DMS 273 treated with DMSO at 0.1 percent for 48 hours (cell line): Measurements from ENCODE around the gene CHST9.
"Not testable (repeated sequence)": the region's sequence is repeated elsewhere in the genome, so short reads cannot be mapped to it uniquely, and the experiment has no call there.

ENCODE experiments used
- DNase-seq: peaks from one replicate; lab custom pipeline; 2025; lab: John Stamatoyannopoulos, UW

Gene CHST9

GRCh38 chr18:27171993-27172392 lies 13.1 kb downstream of the CHST9 start:
- no peak for DNase-seq

- no peak for DNase-seq
Measured at GRCh38 chr18:27165412-27165811, 19.7 kb downstream of the CHST9 start.

DNA sequence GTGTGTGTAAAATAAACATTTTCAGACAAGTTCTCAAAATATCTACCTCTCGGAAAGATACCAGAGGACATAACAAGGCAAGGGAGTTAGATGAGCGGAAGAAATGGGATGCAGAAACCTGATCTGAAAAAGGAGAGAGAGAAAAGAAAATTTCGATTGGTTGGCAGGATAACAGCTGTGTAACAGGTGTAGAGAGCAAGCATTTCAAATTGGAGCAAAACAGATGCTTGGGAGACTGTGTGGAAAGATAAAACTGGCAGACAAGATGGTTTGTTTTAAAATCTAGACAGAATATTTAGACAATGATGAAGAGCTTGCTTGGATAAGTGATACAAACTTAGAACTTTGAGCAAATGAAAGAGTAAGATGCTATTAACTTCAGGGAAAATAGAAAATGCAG lies 20.2 kb downstream of the CHST9 start:
- no peak for DNase-seq

- DNase-seq: not testable (repeated sequence)
Measured at GRCh38 chr18:27163197-27163716, 21.9 kb downstream of the CHST9 start.

DNA sequence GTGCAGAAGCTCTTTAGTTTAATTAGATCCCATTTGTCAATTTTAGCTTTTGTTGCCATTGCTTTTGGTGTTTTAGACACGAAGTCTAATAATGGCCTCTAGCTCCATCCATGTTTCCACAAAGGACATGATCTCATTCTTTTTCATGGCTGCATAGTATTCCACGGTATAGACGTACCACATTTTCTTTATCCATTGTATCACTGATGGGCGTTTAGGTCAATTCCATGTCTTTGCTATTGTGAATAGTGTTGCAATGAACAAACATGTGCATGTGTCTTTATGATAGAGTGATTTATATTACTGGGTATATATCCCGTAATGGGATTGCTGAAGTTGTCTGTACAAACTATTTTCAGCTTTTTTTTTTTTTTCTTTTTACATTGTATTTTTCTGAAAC lies 35.9 kb downstream of the CHST9 start:
- not testable (repeated sequence) for DNase-seq

GRCh38 chr18:27144672-27145071 lies 40.4 kb downstream of the CHST9 start:
- DNase-seq: no peak

DNA sequence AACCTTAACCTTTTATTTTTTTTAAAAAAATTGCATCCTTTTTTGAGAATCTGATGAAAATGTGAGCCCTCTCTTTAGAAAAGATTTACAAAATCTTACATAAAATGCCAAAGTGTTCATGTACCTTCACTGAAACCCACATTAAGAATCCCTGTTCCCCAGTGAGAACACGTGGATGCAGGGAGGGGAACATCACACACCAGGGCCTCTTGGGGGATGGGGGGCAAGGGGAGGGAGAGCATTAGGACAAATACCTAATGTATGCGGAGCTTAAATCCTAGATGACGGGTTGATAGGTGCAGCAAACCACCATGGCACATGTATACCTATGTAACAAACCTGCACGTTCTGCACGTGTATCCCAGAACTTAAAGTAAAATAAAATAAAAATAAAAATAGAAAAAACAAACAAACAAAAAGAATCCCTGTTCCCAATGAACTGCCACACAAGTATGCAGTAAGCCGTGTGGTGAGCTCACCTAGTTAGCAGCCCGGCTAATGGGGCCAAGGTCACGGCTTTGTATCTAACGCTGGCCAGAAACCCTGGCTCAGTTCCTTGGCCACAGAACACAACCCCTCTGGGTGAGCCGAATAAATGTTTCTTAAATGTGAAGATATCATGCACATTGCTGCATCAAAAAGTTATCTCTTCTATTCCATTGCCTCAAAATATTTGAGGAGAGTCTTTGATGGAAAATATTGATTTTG lies 41.4 kb downstream of the CHST9 start:
- no peak for DNase-seq

DNA sequence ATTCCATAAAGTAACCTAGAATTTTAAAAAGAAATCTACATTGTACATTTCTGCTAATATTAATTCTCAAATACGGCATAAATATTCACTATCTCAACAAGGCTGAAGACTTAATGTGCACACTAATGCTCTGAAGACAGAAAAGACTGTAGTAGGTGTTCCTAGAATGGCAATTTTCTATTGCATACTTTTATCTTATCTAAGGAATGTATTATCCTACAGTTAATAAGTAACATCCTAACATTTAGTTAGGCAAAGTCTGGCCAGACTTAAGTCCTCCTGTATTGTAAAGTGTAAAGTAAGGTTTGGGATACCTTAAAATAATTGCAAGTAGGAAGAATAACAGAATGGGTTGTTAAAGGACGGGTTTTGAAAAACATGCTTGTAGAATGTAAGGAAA lies 42.2 kb downstream of the CHST9 start:
- DNase-seq: no peak

DNA sequence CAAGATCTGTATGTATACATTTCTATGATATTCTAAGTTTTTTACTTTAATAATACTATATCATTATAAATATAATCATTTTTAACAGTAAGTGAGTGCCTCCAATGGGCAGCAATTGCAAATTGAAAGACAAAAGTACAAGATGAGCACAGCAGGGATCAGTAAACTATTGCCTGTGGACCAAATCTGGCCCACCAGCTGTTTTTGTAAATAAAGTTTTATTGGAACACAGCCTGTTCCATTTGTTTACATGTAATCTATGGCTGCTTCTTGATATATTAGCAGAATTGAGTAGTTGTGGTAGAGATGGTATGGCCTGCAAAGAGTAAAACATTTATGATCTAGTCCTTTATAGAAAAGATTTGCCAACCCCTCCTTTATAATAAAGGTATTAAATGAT lies 43.2 kb downstream of the CHST9 start:
- DNase-seq: no peak

DNA sequence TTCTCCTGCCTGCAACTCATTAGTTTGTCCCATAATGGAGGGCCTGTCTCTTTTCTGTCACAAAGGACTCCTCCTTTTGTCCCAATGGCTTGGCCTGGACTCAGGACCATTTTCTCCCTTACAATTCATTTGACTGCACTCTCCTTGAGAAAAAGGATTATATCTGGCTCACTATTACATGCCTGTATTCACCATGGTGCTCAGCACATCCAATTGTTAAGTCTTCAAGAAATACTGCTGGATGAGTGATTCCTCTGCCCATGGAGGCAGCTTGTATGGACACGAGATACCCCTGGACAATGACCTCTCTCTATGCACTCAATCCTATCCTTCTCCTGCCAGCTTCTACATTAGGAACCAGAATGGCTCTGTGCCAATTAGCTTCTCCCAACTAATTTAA lies 47.0 kb downstream of the CHST9 start:
- no peak for DNase-seq

- no peak for DNase-seq
Measured at GRCh38 chr18:27136208-27136535, 48.9 kb downstream of the CHST9 start.

- no peak for DNase-seq
Measured at GRCh38 chr18:27135504-27136207, 49.5 kb downstream of the CHST9 start.

- DNase-seq: no peak
Measured at GRCh38 chr18:27130065-27130630, 55.0 kb downstream of the CHST9 start.

DNA sequence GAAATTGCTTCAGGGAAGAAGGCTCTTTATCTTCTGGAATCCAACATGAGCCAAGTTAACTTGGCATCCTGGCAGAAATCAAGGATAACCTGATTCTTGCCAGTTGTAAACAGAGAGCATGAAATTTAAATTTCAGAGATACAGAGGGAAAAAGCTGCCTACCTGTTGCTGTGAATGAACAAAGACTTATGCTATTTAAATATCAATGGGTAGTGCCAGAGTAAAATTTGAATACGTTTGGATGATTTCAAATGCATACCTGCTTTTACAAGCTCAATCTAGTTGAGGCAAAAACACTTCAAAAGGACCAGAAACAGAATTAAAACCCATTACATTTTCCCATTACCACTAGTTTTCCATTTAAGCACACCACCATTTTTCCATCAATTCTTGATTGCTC lies 60.9 kb downstream of the CHST9 start:
- DNase-seq: no peak

GRCh38 chr18:27121108-27121507 lies 64.0 kb downstream of the CHST9 start:
- no peak for DNase-seq

DNA sequence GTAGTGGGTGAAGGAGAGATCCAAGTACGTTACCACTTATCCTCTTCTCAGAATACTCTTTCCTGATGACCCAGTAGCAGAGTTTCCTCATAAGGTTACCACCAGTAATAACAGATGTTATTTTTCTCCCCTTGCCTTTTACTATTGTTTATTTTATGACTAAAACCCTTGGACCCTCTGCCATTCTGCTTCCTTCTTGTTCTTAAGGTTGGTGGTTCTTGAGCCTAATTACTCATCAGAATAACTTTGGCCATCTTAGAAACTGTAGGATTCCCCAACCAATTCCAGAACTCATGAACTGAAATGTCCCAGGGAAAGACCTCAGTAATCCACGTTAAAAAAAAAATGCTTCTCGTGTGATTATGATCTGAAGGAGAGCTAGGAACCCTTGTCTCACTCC lies 64.9 kb downstream of the CHST9 start:
- DNase-seq: no peak

DNA sequence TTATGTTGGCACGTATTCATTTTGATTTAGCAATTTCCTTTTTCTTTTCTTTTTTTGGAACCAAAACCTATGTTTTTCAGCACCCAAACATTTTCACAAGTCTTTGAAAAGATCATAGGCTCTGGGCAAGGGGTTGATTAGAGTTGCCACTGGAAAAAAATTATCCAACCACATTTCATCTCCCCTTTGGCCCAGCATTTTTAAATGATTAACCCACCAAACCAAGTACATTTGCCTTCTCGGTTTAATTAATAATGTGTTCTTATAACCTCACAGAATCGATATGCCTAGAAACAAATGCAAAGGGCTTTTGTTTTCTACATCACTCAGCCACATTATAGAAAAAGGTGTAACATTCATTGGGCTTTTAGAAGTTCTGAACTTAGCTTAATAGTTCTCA lies 66.1 kb downstream of the CHST9 start:
- no peak for DNase-seq

DNA sequence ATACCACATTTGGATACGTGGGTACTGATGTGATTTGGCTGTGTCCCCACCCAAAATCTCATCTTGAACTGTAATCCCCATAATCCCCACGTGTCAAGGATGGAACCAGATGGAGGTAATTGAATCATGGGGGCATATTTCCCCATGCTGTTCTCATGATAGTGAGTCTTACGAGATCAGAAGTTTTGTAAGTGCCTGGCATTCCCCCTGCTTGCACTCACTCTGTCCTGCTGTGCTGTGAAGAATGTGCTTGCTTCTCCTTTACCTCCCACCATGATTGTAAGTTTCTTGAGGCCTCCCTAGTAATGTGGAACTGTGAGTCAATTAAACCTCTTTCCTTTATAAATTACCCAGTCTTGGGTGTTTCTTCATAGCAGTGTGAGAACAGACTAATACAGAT lies 70.3 kb downstream of the CHST9 start:
- DNase-seq: no peak

DNA sequence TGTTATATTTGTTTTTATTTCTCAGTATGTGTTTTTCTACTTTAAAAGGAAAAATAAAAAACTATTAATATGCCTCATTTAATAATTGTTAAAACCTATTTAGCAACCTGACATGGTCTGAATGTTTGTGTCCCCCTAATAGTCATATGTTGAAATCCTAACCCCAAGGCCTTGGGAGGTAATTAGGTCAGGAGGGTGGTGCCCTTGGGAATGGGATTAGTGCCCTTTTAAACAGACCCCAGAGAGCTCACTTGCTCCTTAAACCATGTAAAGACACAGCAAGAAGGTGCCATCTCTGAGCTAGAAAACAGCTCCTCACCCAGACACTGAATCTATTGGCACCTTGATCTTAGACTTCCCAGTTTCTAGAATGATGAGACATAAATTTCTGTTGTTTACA lies 71.8 kb downstream of the CHST9 start:
- DNase-seq: no peak

GRCh38 chr18:27110319-27110718 lies 74.8 kb downstream of the CHST9 start:
- DNase-seq: no peak

DNA sequence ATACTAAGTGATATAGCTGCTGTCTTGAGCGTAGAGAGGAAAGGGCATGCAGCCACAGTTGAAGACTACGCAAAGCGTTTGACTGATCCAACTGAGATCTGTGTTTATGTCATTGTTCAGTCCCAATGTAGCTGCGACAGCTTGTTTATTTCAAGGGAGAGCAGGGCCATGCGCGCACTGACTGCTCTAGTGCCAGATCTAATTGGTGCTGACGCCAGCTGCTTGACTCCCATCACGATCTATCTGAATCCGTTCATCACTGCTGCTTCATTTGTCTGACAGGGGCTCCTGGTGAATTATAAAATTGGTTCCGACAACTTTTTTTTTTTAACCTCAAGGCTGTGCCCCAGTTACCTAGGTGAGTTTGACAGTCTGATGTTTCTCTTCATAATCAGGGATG lies 75.7 kb downstream of the CHST9 start:
- no peak for DNase-seq

DNA sequence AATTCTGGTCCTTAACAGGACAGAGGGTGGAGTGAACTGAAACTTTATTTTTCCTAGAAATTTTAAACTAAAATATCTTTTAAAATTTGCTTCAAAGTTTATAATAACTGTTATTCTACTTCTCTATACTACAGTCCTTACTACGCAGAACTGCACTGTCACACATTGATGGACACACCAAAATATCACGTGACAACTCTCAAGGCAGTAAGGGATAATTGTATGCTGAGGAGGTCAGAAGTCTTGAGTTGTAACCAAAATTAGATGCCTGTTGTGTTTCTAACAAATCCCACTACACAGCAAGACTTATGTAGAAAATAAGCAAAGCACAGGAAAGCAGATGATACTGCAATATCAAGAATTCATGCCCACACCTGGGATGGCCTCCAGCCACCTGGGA lies 76.3 kb downstream of the CHST9 start:
- DNase-seq: no peak

DNA sequence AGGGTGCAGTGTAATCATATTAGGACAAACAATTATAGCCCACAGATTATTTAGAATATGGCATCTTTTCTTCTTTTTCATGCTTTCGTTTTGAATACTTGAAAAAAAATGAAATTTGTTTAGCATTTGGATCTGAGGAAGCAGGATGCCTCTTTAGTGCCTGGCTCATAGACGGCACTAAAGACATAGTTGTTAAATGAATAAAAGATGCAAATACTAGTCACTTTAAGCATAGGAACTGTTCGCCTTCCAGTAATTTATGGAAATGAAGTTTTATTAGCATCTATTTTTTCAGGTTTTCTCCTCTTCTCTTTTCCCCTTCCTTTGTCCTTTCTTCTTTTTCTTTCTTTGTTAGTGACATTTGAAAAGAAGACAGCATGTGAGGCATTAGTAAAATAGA lies 80.4 kb downstream of the CHST9 start:
- DNase-seq: no peak

- DNase-seq: no peak
Measured at GRCh38 chr18:27094621-27095020, 90.5 kb downstream of the CHST9 start.
